ENCODE results near the gene PPFIBP1. TPM values are rescaled to one million over a fixed set of nuclear protein-coding genes. Genes with fewer than 3 reads are reported as not detected.

The PPFIBP1 gene
- total and polyA plus RNA-seq, 8 donors = 6.6 to 254 (median 50.0) TPM

DNA sequence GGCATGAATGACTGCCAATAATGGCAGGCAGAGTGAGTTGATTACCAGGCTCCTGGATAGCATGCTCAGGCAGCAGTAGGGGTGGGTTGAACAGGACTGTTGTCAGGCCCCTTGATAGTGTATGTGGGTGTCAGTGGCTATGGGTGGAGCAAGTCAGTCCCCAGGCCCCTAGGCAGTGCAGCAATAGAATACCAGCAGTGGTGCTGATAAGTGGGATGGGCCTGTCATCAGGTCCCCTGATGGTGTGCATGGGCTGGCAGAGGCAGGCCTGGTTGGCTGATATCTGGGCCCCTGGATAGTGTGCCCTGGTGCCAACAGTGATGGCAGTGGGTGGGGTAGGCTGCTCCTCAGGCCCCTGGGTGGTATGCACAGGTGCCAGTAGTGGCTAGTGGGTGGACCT, 45.1 kb upstream of the PPFIBP1 start:
- peaks cover 9 to 35% (median 21%) of the 10 kb centered on the region in 4 donors for H3K9me3 ChIP-seq
- intact Hi-C loops (cut with DNase I; ENCODE audit: low total_unique reads) = no loop called here
- H3K36me3 ChIP-seq = no peaks in the 10 kb centered on the region
- no peak overlapping the region for H3K27ac ChIP-seq
- H3K4me1 ChIP-seq = no peaks in the 10 kb centered on the region
- DNase-seq = no peak
- no peak overlapping the region for H3K4me3 ChIP-seq
- no peaks in the 10 kb centered on the region for H3K27me3 ChIP-seq
- no peak for TF ChIP-seq POLR2AphosphoS5 (IDR thresholded peaks at IDR 0.05)
- TF ChIP-seq EP300 (IDR thresholded peaks at IDR 0.05) = no peak
- TF ChIP-seq, protein P1, sequence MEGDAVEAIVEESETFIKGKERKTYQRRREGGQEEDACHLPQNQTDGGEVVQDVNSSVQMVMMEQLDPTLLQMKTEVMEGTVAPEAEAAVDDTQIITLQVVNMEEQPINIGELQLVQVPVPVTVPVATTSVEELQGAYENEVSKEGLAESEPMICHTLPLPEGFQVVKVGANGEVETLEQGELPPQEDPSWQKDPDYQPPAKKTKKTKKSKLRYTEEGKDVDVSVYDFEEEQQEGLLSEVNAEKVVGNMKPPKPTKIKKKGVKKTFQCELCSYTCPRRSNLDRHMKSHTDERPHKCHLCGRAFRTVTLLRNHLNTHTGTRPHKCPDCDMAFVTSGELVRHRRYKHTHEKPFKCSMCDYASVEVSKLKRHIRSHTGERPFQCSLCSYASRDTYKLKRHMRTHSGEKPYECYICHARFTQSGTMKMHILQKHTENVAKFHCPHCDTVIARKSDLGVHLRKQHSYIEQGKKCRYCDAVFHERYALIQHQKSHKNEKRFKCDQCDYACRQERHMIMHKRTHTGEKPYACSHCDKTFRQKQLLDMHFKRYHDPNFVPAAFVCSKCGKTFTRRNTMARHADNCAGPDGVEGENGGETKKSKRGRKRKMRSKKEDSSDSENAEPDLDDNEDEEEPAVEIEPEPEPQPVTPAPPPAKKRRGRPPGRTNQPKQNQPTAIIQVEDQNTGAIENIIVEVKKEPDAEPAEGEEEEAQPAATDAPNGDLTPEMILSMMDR (IDR thresholded peaks at IDR 0.05) = no peak
- no peak for TF ChIP-seq POLR2A (IDR thresholded peaks at IDR 0.05)

DNA sequence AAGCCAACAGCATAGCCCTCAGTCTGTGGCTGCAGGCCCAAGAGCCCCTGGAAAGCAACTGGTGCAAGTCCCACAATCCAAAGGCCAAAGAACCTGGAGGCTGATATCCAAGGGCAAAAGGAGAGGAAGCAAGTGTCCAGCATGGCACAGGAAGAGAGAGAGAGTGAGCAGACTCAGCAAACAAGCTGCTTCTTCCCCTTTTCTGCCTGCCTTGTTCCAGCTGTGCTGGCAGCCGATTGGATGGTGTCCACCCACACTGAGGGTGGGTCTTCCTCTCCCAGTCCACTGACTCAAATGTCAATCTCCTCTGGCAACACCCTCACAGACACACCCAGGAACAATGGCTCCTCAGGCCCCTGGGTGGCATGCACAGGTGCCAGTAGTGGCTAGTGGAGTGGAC, 44.0 kb upstream of the PPFIBP1 start:
- TF ChIP-seq EP300 (IDR thresholded peaks at IDR 0.05) = no peak
- no peak for TF ChIP-seq POLR2A (IDR thresholded peaks at IDR 0.05)
- TF ChIP-seq POLR2AphosphoS5 (IDR thresholded peaks at IDR 0.05) = no peak
- TF ChIP-seq, protein P1 (IDR thresholded peaks at IDR 0.05) = no peak
- Histone ChIP-seq H3K4me3 (no peak overlapping the region), H3K4me1 (no peaks in the 10 kb centered on the region), H3K9me3 (peaks cover 9 to 35% (median 21%) of the 10 kb centered on the region in 4 donors), H3K27me3 (no peaks in the 10 kb centered on the region), H3K27ac (no peak overlapping the region), H3K36me3 (no peaks in the 10 kb centered on the region)
- intact Hi-C loops (cut with DNase I; ENCODE audit: low total_unique reads) = no loop called here
- DNase-seq = no peak
- WGBS, 5 donors = 75 to 93% (median 87%) methylated on average over 1 of the region's 1 CpG

DNA sequence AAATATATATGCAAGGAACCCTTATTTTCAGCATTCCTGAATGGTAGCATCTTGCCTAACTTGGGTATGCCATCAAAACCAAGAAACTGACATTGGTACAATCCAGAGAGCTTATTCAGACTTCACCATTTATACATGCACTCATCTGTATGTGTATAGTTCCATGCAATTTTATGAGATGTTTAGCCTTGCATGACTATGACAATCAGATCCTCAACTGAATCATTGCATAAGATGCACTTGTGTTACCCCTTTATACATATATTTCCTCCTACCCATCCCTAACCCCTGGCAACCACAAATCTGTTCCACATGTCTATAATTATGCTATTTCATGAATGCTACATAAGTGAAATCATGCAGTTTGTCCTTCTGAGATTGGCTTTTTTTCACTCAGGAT, 37.0 kb upstream of the PPFIBP1 start:
- TF ChIP-seq POLR2AphosphoS5 (IDR thresholded peaks at IDR 0.05) = no peak
- TF ChIP-seq, protein P1 (IDR thresholded peaks at IDR 0.05) = no peak
- no peak for TF ChIP-seq EP300 (IDR thresholded peaks at IDR 0.05)
- TF ChIP-seq POLR2A (IDR thresholded peaks at IDR 0.05) = no peak
- Histone ChIP-seq H3K27ac (no peak overlapping the region), H3K4me3 (no peak overlapping the region), H3K36me3 (no peaks in the 10 kb centered on the region), H3K27me3 (no peaks in the 10 kb centered on the region), H3K9me3 (no peaks in the 10 kb centered on the region), H3K4me1 (no peaks in the 10 kb centered on the region)
- intact Hi-C loops (cut with DNase I; ENCODE audit: low total_unique reads) = no loop called here
- no peak for DNase-seq

DNA sequence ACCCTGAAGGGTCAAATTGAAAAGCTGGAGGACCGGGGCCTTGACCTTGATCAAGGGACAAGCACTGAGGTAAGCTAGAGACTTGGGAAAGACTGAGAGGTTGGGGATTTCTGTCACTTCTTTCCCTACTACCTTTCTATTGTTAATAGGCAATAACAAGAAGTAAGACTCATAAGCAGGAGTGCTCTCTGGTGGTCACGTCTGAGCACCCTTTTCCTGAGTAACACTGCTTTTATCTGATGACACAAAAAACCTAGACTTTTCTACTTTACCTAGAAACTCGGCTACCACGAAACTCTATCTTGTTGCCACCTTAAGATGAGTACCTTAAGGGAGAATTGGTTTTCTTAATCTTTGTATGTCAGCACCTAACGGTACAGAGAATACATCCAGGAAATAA, 35.5 kb upstream of the PPFIBP1 start:
- 71 to 90% (median 80%) methylated on average over 5 of the region's 5 CpGs for WGBS, 5 donors
- no peak for TF ChIP-seq EP300 (IDR thresholded peaks at IDR 0.05)
- H3K4me3 ChIP-seq = no peak overlapping the region
- H3K9me3 ChIP-seq = no peaks in the 10 kb centered on the region
- H3K27me3 ChIP-seq = no peaks in the 10 kb centered on the region
- intact Hi-C loops (cut with DNase I; ENCODE audit: low total_unique reads) = no loop called here
- no peak overlapping the region for H3K27ac ChIP-seq
- no peaks in the 10 kb centered on the region for H3K36me3 ChIP-seq
- DNase-seq = no peak
- H3K4me1 ChIP-seq = no peaks in the 10 kb centered on the region

DNA sequence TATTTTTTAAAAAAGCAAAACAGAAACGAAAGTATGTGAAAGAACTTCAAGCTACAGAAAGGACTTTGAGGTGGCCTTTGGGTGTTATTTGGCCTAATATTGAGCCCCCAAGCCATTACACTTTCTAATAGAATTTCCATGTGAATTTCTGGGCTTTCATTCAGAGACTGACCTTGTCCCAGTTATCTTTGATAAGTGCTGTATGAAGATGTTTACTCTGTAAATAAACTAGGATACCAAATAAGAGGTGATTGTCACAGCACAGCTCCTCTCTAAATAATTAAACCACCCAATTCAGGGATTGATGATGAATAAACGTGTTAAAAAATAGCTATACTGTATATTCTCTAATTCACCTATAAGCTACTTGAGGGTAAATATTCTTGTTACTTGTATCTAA, 32.8 kb upstream of the PPFIBP1 start:
- no peak for DNase-seq
- 81 to 92% (median 86%) methylated on average over 2 of the region's 2 CpGs for WGBS, 5 donors
- Histone ChIP-seq H3K9me3 (no peaks in the 10 kb centered on the region), H3K4me1 (no peaks in the 10 kb centered on the region), H3K36me3 (no peaks in the 10 kb centered on the region), H3K27me3 (no peaks in the 10 kb centered on the region), H3K27ac (no peak overlapping the region), H3K4me3 (no peak overlapping the region)
- TF ChIP-seq EP300 (IDR thresholded peaks at IDR 0.05) = no peak
- no peak for TF ChIP-seq POLR2AphosphoS5 (IDR thresholded peaks at IDR 0.05)
- TF ChIP-seq, protein P1 (IDR thresholded peaks at IDR 0.05) = no peak
- TF ChIP-seq POLR2A (IDR thresholded peaks at IDR 0.05) = no peak
- intact Hi-C loops (cut with DNase I; ENCODE audit: low total_unique reads) = no loop called here

Measured in stomach (tissue), 9 donors.